Ovary (tissue), 3 donors: ENCODE measurements around the gene RNF208.

Experiments
- POLR2A ChIP-seq: fragments of 450-650 bp; IDR thresholded peaks from one replicate; pipeline ENCODE4 v1.6.1; 2017; ENCODE audit warnings: antibody characterized with exemption, mild to moderate bottlenecking, moderate library complexity
- TF ChIP-seq, protein P1 (sequence below), 3 donors: fragments of 450-650 bp in 2 of 3; fragments of 200-600 bp in 1 of 3; IDR thresholded peaks; one replicate each; pipeline versions ENCODE4 v1.5.1 to v1.8.0; 2016 to 2022; ENCODE audit warnings: antibody characterized with exemption in 3 of 3, mild to moderate bottlenecking in 1 of 3
- donor health status: DM: no; HTN: no; CAD: no.

DNA sequence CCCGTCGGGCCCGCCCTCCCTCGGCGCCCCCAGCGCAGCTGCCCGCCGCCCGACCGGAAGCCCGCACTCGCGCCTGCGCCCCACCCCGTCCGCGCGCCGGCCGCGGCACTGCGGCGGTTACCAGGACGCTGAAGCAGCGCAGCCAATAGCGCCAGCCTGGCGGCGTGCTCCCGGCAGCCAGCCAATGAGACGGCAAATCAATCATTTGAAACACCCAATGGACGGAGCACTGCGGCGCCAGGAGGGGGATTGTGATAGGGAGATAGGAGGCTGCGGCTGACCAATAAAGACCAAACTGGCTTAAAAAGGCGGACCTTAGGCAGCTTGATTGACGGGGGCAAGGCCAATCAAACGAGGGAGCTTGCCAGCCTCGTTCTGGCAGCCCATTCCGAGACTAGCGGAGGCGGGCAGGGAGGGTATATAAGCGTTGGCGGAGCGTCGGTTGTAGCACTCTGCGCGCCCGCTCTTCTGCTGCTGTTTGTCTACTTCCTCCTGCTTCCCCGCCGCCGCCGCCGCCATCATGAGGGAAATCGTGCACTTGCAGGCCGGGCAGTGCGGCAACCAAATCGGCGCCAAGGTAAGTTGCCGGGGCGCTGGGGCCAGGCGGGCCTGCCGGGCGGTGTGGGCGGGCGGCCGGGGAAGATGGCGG lies 18.9 kb upstream of the RNF208 start, which contains the start of gene TUBB4B:
- TF ChIP-seq, protein P1, sequence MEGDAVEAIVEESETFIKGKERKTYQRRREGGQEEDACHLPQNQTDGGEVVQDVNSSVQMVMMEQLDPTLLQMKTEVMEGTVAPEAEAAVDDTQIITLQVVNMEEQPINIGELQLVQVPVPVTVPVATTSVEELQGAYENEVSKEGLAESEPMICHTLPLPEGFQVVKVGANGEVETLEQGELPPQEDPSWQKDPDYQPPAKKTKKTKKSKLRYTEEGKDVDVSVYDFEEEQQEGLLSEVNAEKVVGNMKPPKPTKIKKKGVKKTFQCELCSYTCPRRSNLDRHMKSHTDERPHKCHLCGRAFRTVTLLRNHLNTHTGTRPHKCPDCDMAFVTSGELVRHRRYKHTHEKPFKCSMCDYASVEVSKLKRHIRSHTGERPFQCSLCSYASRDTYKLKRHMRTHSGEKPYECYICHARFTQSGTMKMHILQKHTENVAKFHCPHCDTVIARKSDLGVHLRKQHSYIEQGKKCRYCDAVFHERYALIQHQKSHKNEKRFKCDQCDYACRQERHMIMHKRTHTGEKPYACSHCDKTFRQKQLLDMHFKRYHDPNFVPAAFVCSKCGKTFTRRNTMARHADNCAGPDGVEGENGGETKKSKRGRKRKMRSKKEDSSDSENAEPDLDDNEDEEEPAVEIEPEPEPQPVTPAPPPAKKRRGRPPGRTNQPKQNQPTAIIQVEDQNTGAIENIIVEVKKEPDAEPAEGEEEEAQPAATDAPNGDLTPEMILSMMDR (IDR thresholded peaks at IDR 0.05), result peak in 1 of 3 donors; percentile 6
- peak; percentile 100 for TF ChIP-seq POLR2A
